DOHH2 (cell line): Measurements from ENCODE around the gene TRMT10C.

Experiments used
- H3F3A ChIP-seq: fragments of 200-600 bp; sonication (generic), shearing (Covaris generic); 2 replicates; pipeline ENCODE4 v1.6.0; 2016; ENCODE audit warnings: antibody characterized with exemption, mild to moderate bottlenecking; ENCODE audit not compliant: control insufficient read depth, insufficient read depth
- H3K27ac ChIP-seq: fragments of 200-600 bp; sonication (generic); 2 replicates; pipeline ENCODE4 v1.5.1; 2014; ENCODE audit warnings: low read depth, mild to moderate bottlenecking, low read length, moderate library complexity
- H3K27me3 ChIP-seq: fragments of 200-600 bp; sonication (generic); 2 replicates; pipeline ENCODE4 v1.6.1; 2014; ENCODE audit warnings: mild to moderate bottlenecking, low read length, mixed read lengths; ENCODE audit not compliant: control insufficient read depth
- H3K36me3 ChIP-seq: fragments of 200-600 bp; sonication (generic); 2 replicates; pipeline ENCODE4 v1.6.1; 2014; ENCODE audit warnings: mild to moderate bottlenecking, low read length, moderate library complexity, mixed read lengths; ENCODE audit not compliant: control insufficient read depth
- H3K4me1 ChIP-seq: fragments of 200-600 bp; sonication (generic); 2 replicates; pipeline ENCODE4 v1.6.1; 2014; ENCODE audit warnings: mild to moderate bottlenecking, low read length, mixed read lengths; ENCODE audit not compliant: control insufficient read depth
- H3K4me2 ChIP-seq: fragments of 200-600 bp; sonication (generic); 2 replicates; pipeline ENCODE4 v1.6.0; 2014; ENCODE audit warnings: mild to moderate bottlenecking, low read length, moderate library complexity
- H3K4me3 ChIP-seq: fragments of 200-600 bp; sonication (generic); 2 replicates; pipeline ENCODE4 v1.5.1; 2014; ENCODE audit warnings: mild to moderate bottlenecking, low read length, mixed read lengths
- H3K79me2 ChIP-seq: fragments of 200-600 bp; sonication (generic); 2 replicates; pipeline ENCODE4 v1.6.1; 2014; ENCODE audit warnings: mild to moderate bottlenecking, low read length, mixed read lengths; ENCODE audit not compliant: control insufficient read depth
- H3K9me2 ChIP-seq: fragments of 200-600 bp; sonication (generic); replicated peaks from 2 replicates; pipeline ENCODE4 v1.6.1; 2014; ENCODE audit warnings: mild to moderate bottlenecking, low read length, mixed read lengths; ENCODE audit not compliant: control insufficient read depth
- H3K9me3 ChIP-seq: fragments of 200-600 bp; sonication (generic); 2 replicates; pipeline ENCODE4 v1.6.1; 2014; ENCODE audit warnings: antibody characterized with exemption, low read length, mixed read lengths; ENCODE audit not compliant: control insufficient read depth, insufficient read depth
- H4K20me1 ChIP-seq: fragments of 200-600 bp; sonication (generic); 2 replicates; pipeline ENCODE4 v1.6.0; 2014; ENCODE audit warnings: low read depth, mild to moderate bottlenecking, antibody characterized with exemption, low read length, moderate library complexity; ENCODE audit not compliant: control insufficient read depth, insufficient read depth
- EZH2phosphoT487 ChIP-seq: fragments of 200-600 bp; sonication (generic); IDR thresholded peaks from 2 replicates; pipeline ENCODE4 v1.6.1; 2017; ENCODE audit warnings: borderline replicate concordance, mild to moderate bottlenecking, antibody characterized with exemption, low read length, moderate library complexity, mixed read lengths
- TF ChIP-seq, protein P1 (sequence below): fragments of 200-600 bp; sonication (generic); IDR thresholded peaks from one replicate; pipeline ENCODE4 v1.5.1; 2014; ENCODE audit warnings: antibody characterized with exemption, mild to moderate bottlenecking, low read depth, low read length; ENCODE audit not compliant: poor library complexity, severe bottlenecking

The TRMT10C gene

DNA sequence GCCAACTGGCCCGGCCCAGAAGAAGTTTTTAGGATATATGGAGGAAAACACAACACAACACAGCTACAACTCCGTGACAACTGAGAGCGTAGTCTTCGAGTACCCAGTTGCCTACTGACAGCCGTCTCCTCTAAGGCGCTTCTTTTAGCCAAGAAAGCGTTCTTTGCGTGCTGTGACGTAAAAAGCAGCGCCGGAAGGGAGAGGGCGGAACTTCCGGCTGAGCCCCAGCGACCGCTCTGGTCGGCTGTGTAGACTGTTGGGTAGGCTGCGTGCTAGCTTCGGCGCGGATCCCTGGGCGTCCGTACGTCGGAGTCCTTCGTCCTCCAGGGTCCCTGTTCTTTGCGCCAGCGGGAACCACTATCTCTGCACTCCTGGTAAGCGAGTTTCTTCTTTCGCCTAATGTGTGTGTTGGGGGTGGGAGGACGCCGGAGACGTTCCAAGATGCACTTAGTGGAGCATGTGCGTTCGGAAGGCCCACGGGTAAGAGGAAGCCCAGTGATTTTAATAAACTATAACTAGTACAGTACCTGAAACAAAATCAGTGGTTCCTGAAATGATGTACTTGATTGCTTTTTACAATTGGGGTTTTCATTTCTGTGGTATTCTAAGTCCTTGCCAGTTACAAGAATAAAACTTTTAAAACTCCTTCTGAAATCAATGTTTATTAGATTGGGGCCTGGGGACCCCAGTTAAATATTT is at the start of gene TRMT10C:
Gene TRMT10C (plus strand): TSS at position 239 of the 699 bp plus-strand sequence. CDS start 2,914 bp downstream, outside the sequence.
- peak within 1 kb of the TSS; percentile 67 for H3K27ac ChIP-seq
- no peaks in the 10 kb centered on the region for H3K9me2 ChIP-seq
- H3F3A ChIP-seq, result peaks cover 4% of the 10 kb centered on the region; the same call in 1 of the 2 replicates
- no peak for TF ChIP-seq EZH2phosphoT487
- TF ChIP-seq, protein P1, sequence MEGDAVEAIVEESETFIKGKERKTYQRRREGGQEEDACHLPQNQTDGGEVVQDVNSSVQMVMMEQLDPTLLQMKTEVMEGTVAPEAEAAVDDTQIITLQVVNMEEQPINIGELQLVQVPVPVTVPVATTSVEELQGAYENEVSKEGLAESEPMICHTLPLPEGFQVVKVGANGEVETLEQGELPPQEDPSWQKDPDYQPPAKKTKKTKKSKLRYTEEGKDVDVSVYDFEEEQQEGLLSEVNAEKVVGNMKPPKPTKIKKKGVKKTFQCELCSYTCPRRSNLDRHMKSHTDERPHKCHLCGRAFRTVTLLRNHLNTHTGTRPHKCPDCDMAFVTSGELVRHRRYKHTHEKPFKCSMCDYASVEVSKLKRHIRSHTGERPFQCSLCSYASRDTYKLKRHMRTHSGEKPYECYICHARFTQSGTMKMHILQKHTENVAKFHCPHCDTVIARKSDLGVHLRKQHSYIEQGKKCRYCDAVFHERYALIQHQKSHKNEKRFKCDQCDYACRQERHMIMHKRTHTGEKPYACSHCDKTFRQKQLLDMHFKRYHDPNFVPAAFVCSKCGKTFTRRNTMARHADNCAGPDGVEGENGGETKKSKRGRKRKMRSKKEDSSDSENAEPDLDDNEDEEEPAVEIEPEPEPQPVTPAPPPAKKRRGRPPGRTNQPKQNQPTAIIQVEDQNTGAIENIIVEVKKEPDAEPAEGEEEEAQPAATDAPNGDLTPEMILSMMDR, result no peak
- H3K9me3 ChIP-seq, result no peaks in the 10 kb centered on the region
- peaks cover 41% of the 10 kb centered on the region for H3K4me1 ChIP-seq
- peaks cover 55% of the 10 kb centered on the region for H3K79me2 ChIP-seq
- peak within 1 kb of the TSS; percentile 99 for H3K4me3 ChIP-seq
- no peaks in the 10 kb centered on the region for H3K27me3 ChIP-seq
- H3K36me3 ChIP-seq, result peaks cover 45% of the 10 kb centered on the region
- H4K20me1 ChIP-seq, result peaks cover 11% of the 10 kb centered on the region; the same call in 1 of the 2 replicates
- H3K4me2 ChIP-seq, result peak within 1 kb of the TSS; percentile 95

DNA sequence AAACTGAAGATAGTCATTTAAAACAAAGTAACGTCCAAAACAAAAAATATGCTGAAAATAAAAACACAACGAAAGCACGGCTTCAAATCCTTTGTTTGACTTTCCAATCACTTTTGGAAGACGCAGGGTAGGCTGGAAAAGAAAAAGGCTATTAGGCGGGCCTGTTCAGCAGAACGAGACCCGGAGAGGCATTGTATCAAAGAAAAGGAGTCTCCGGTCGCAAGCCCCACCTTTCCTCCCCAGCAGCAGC is 49.3 kb upstream of the TRMT10C start:
- no peaks in the 10 kb centered on the region for H3F3A ChIP-seq
- TF ChIP-seq EZH2phosphoT487, result no peak
- TF ChIP-seq, protein P1, result no peak

DNA sequence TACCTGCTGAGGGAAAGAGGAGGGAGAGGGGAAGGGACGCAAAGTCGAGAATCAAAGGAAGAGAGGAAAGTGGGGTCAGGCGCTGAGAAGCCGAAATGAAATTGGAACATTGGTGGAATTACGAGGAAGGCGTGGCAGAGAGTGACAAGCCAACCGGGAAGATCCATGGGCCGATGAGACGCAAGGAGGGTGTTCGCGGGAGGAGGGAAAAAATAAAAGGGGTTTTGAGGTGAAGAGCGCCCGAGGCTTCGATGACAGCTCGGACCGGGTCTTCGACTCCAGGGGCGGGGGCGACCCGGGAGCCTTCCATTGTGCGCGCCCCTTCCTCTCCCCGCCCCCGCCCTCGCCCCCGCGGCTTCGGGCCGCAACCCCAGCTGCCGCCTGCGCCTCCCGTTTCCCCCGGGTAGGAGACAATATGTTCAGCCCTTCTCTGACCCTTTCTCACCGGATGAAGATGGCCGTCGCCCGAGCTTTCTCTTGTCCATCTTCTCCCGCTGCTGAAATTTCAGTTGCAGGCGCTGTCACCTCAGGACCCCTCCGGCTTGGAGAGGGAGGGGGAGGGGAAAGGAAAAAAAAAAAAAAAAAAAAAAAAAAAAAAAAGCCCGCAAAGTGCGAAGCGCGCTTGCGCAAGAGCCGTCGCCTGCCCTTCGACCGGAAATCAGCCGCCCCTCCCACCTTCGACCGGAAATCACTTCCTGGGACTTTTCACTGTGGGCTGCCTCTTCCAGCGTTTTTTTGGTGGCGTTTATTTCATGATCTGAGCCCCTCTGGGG is 48.8 kb upstream of the TRMT10C start, which contains the start of gene SENP7:
Gene SENP7 (minus strand): TSS at position 567 of the 773 bp plus-strand sequence. CDS start 82 bp downstream, at position 485.
- peak within 1 kb of the TSS; percentile 65 for H3K27ac ChIP-seq
- H3K79me2 ChIP-seq, result peaks cover 11% of the 10 kb centered on the region
- H3K36me3 ChIP-seq, result no peaks in the 10 kb centered on the region
- H3K27me3 ChIP-seq, result no peaks in the 10 kb centered on the region; the same call in 1 of the 2 replicates
- no peaks in the 10 kb centered on the region for H3F3A ChIP-seq
- TF ChIP-seq, protein P1, result no peak
- H3K9me3 ChIP-seq, result no peaks in the 10 kb centered on the region
- peak within 1 kb of the TSS; percentile 80 for H3K4me2 ChIP-seq
- H3K9me2 ChIP-seq, result no peaks in the 10 kb centered on the region
- no peaks in the 10 kb centered on the region for H4K20me1 ChIP-seq
- H3K4me3 ChIP-seq, result peak within 1 kb of the TSS; percentile 89
- H3K4me1 ChIP-seq, result peaks cover 14% of the 10 kb centered on the region

More for the DNA sequence above, 49.3 kb upstream of the TRMT10C start:
- Histone ChIP-seq H3K4me3 (peak overlapping the region; percentile 89), H3K27me3 (no peaks in the 10 kb centered on the region), H4K20me1 (no peaks in the 10 kb centered on the region), H3K9me2 (no peaks in the 10 kb centered on the region), H3K79me2 (peaks cover 11% of the 10 kb centered on the region), H3K36me3 (no peaks in the 10 kb centered on the region), H3K9me3 (no peaks in the 10 kb centered on the region), H3K4me1 (peaks cover 14% of the 10 kb centered on the region), H3K4me2 (peak overlapping the region; percentile 80), H3K27ac (peak overlapping the region; percentile 65)
